ENCODE measurements around the gene ACTN4.
"Not testable (repeated sequence)": the region's sequence is repeated elsewhere in the genome, so short reads cannot be mapped to it uniquely, and the experiment has no call there.

The ACTN4 gene

GRCh38 chr19:38765214-38765613 is 117.8 kb downstream of the ACTN4 start:
- Histone ChIP-seq H3K4me3 (ENCODE audit: low read depth in 1 of 2, low read length in 1 of 2) (no peak overlapping the region), H3K9me3 (no peaks in the 10 kb centered on the region), H3K4me1 (ENCODE audit: control insufficient read depth in 1 of 2, insufficient read depth in 1 of 2, low read depth in 1 of 2, low read length in 1 of 2) (peaks cover 4 to 9% of the 10 kb centered on the region in 2 experiments), H3K27me3 (peaks cover 5% of the 10 kb centered on the region), H3K36me3 (no peaks in the 10 kb centered on the region), H3K27ac (no peak overlapping the region)
- no peak for TF ChIP-seq CTCF (IDR thresholded peaks at IDR 0.05)

- Histone ChIP-seq H3K9me3 (no peaks in the 10 kb centered on the region), H3K27me3 (peaks cover 5% of the 10 kb centered on the region), H3K4me1 (ENCODE audit: control insufficient read depth in 1 of 2, insufficient read depth in 1 of 2, low read depth in 1 of 2, low read length in 1 of 2) (peaks cover 4 to 9% of the 10 kb centered on the region in 2 experiments), H3K27ac (no peak overlapping the region), H3K4me3 (ENCODE audit: low read depth in 1 of 2, low read length in 1 of 2) (no peak overlapping the region), H3K36me3 (no peaks in the 10 kb centered on the region)
- no peak for TF ChIP-seq CTCF (IDR thresholded peaks at IDR 0.05)
These were observed 119.0 kb downstream of the ACTN4 start for GRCh38 chr19:38766276-38767047.

- Histone ChIP-seq H3K27me3 (peaks cover 5% of the 10 kb centered on the region), H3K27ac (peak overlapping the region; percentile 16), H3K36me3 (no peaks in the 10 kb centered on the region), H3K9me3 (no peaks in the 10 kb centered on the region), H3K4me3 (ENCODE audit: low read depth in 1 of 2, low read length in 1 of 2) (peak overlapping the region; percentile 70 to 78), H3K4me1 (ENCODE audit: control insufficient read depth in 1 of 2, insufficient read depth in 1 of 2, low read depth in 1 of 2, low read length in 1 of 2) (peaks cover 4 to 9% of the 10 kb centered on the region in 2 experiments)
- TF ChIP-seq CTCF (IDR thresholded peaks at IDR 0.05), result peak; percentile 96
These were observed 122.3 kb downstream of the ACTN4 start for GRCh38 chr19:38769635-38770211.

GRCh38 chr19:38770228-38770948 is 122.9 kb downstream of the ACTN4 start:
- H3K9me3 ChIP-seq; H3K36me3 ChIP-seq; H3K27me3 ChIP-seq; H3K4me1 ChIP-seq (ENCODE audit: control insufficient read depth in 1 of 2, insufficient read depth in 1 of 2, low read depth in 1 of 2, low read length in 1 of 2); H3K27ac ChIP-seq: not testable (repeated sequence)
- H3K4me3 ChIP-seq (ENCODE audit: low read depth in 1 of 2, low read length in 1 of 2), result peak overlapping the region; percentile 70 to 78

- not testable (repeated sequence) for H3K27ac ChIP-seq; H3K4me1 ChIP-seq (ENCODE audit: control insufficient read depth in 1 of 2, insufficient read depth in 1 of 2, low read depth in 1 of 2, low read length in 1 of 2); H3K4me3 ChIP-seq (ENCODE audit: low read depth in 1 of 2, low read length in 1 of 2); H3K36me3 ChIP-seq; H3K9me3 ChIP-seq; H3K27me3 ChIP-seq
These were observed 123.5 kb downstream of the ACTN4 start for GRCh38 chr19:38770949-38771275.

GRCh38 chr19:38771569-38771968 is 124.1 kb downstream of the ACTN4 start:
- not testable (repeated sequence) for H3K36me3 ChIP-seq; H3K27me3 ChIP-seq; H3K4me3 ChIP-seq (ENCODE audit: low read depth in 1 of 2, low read length in 1 of 2); H3K4me1 ChIP-seq (ENCODE audit: control insufficient read depth in 1 of 2, insufficient read depth in 1 of 2, low read depth in 1 of 2, low read length in 1 of 2); H3K27ac ChIP-seq; H3K9me3 ChIP-seq
